ENCODE data around the gene TEKT1. TPM values are rescaled to one million over a fixed set of nuclear protein-coding genes. Genes with fewer than 3 reads are reported as not detected.

Gene TEKT1
- total RNA-seq, 1 experiment from 2014 or later = not detected

DNA sequence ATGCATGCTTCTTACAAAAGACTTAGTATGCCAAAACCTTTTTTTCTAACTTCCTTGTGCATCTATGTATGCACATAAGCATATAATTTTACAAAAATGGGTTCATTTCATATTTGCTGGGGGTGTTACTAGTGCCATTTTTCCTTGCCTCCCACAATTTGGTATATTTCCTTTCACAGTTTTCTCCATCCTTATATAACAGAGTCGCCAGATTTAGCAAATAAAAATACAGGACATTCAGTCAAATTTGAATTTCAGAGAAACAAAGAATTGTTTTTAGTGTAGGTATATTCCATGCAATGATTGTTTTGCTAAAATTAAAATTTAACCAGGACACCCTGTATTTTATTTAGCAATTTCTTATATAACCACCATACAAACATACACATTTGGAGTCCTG is 59.5 kb downstream of the TEKT1 start:
- Histone ChIP-seq H4K20me1 (ENCODE audit: low read length) (no peaks in the 10 kb centered on the region), H3F3A (ENCODE audit: low read length, unreplicated experiment) (no peaks in the 10 kb centered on the region), H3K9me2 (replicated peaks; ENCODE audit: low read length) (no peaks in the 10 kb centered on the region), H3K9me3 (ENCODE audit: low read length) (0 out of 2 replicates have a peak, but pooled peaks cover 3% of the 10 kb centered on the region), H3K4me1 (ENCODE audit: insufficient read depth, low read length) (no peaks in the 10 kb centered on the region), H3K4me2 (ENCODE audit: low read length) (no peak overlapping the region), H3K27ac (ENCODE audit: low read length) (no peak overlapping the region), H3K4me3 (ENCODE audit: low read length) (no peak overlapping the region), H3K36me3 (ENCODE audit: low read depth, low read length) (no peaks in the 10 kb centered on the region), H3K79me2 (ENCODE audit: low read length) (no peaks in the 10 kb centered on the region), H2AFZ (ENCODE audit: low read length) (no peak overlapping the region), H3K27me3 (ENCODE audit: low read length) (no peaks in the 10 kb centered on the region), H3K9ac (ENCODE audit: low read length) (no peak overlapping the region)
- no TSS peak for BruUV-seq (replicated peaks)
- ChIA-PET CTCF (interaction anchor here (0.6 kb wide), 1 partner anchor 25 kb away, joined by 3 read pairs; no protein-coding TSS in a partner anchor), POLR2A (ENCODE audit: unreplicated experiment) (no interaction called here)
- TF ChIP-seq, protein P1, sequence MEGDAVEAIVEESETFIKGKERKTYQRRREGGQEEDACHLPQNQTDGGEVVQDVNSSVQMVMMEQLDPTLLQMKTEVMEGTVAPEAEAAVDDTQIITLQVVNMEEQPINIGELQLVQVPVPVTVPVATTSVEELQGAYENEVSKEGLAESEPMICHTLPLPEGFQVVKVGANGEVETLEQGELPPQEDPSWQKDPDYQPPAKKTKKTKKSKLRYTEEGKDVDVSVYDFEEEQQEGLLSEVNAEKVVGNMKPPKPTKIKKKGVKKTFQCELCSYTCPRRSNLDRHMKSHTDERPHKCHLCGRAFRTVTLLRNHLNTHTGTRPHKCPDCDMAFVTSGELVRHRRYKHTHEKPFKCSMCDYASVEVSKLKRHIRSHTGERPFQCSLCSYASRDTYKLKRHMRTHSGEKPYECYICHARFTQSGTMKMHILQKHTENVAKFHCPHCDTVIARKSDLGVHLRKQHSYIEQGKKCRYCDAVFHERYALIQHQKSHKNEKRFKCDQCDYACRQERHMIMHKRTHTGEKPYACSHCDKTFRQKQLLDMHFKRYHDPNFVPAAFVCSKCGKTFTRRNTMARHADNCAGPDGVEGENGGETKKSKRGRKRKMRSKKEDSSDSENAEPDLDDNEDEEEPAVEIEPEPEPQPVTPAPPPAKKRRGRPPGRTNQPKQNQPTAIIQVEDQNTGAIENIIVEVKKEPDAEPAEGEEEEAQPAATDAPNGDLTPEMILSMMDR (conservative IDR thresholded peaks at IDR 0.05; ENCODE audit: low read depth, low read length) = no peak
- no peak for TF ChIP-seq EZH2phosphoT487 (IDR thresholded peaks at IDR 0.05; ENCODE audit: borderline replicate concordance, low read length)
- TF ChIP-seq EZH2 (IDR thresholded peaks at IDR 0.05; ENCODE audit: low read length, unreplicated experiment) = no peak
- DNase-seq (no peak), ATAC-seq (no peak)
- intact Hi-C loops (cut with micrococcal nuclease) = no loop called here

DNA sequence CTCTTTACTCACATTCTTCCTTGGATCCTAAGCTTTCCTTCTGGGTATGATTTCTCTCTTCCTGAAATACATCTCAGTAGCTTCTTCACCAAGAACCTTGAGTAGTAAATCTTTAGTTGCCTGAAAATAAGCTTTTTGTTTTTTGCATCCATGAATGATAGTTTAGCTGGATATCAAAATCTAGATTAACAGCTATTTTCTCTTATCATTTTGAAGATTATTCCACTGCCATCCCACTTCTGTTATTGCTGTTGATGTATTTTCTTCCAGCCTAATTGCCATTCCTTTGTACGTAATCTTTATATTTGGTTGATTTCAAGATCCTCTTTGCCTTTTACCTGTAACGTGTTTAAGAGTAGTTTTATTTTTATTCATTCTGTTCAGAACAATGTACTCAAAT is 63.1 kb downstream of the TEKT1 start:
- Histone ChIP-seq H3K9ac (ENCODE audit: low read length) (no peak overlapping the region), H3K79me2 (ENCODE audit: low read length) (no peaks in the 10 kb centered on the region), H3K4me3 (ENCODE audit: low read length) (no peak overlapping the region), H3K9me2 (replicated peaks; ENCODE audit: low read length) (no peaks in the 10 kb centered on the region), H3K27me3 (ENCODE audit: low read length) (no peaks in the 10 kb centered on the region), H3K9me3 (ENCODE audit: low read length) (0 out of 2 replicates have a peak, but pooled peaks cover 3% of the 10 kb centered on the region), H3K36me3 (ENCODE audit: low read depth, low read length) (no peaks in the 10 kb centered on the region), H4K20me1 (ENCODE audit: low read length) (no peaks in the 10 kb centered on the region), H3K27ac (ENCODE audit: low read length) (no peak overlapping the region), H3K4me2 (ENCODE audit: low read length) (no peak overlapping the region), H3F3A (ENCODE audit: low read length, unreplicated experiment) (no peaks in the 10 kb centered on the region), H3K4me1 (ENCODE audit: insufficient read depth, low read length) (no peaks in the 10 kb centered on the region), H2AFZ (ENCODE audit: low read length) (no peak overlapping the region)
- ChIA-PET POLR2A (ENCODE audit: unreplicated experiment) (interaction anchor here (0.6 kb wide), 1 partner anchor 26 kb away, joined by 3 read pairs; no protein-coding TSS in a partner anchor), CTCF (no interaction called here)
- TF ChIP-seq EZH2 (IDR thresholded peaks at IDR 0.05; ENCODE audit: low read length, unreplicated experiment) (no peak), EZH2phosphoT487 (IDR thresholded peaks at IDR 0.05; ENCODE audit: borderline replicate concordance, low read length) (no peak)
- TF ChIP-seq, protein P1 (conservative IDR thresholded peaks at IDR 0.05; ENCODE audit: low read depth, low read length) = no peak
- BruUV-seq (replicated peaks) = no TSS peak
- intact Hi-C loops (cut with micrococcal nuclease) = no loop called here
- no peak for ATAC-seq
- DNase-seq = no peak

DNA sequence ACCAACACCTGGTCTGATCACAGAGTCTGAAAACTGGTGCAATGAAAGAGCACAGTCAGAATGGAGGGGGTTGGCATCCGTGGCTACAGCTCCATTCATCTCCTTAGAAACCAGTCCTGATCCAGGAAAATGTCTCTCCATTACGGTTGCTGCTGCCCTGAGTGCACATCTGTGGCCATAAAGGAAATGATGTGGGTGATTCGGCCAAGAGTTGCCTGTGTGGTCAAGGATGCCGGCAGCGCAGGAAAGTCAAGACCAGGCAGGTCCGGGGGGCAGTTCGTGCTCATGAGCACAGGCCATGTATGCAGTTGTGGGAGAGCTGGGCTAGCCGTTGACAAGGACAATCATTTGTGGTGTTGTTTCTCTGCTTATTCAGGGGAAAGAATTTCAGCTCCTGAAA is 69.8 kb downstream of the TEKT1 start:
- Histone ChIP-seq H3K9me2 (replicated peaks; ENCODE audit: low read length) (no peaks in the 10 kb centered on the region), H4K20me1 (ENCODE audit: low read length) (no peaks in the 10 kb centered on the region), H3K4me3 (ENCODE audit: low read length) (no peak overlapping the region), H2AFZ (ENCODE audit: low read length) (no peak overlapping the region), H3K9ac (ENCODE audit: low read length) (no peak overlapping the region), H3K79me2 (ENCODE audit: low read length) (no peaks in the 10 kb centered on the region), H3K36me3 (ENCODE audit: low read depth, low read length) (no peaks in the 10 kb centered on the region), H3K27ac (ENCODE audit: low read length) (no peak overlapping the region), H3K4me1 (ENCODE audit: insufficient read depth, low read length) (no peaks in the 10 kb centered on the region), H3K27me3 (ENCODE audit: low read length) (no peaks in the 10 kb centered on the region), H3K4me2 (ENCODE audit: low read length) (no peak overlapping the region), H3K9me3 (ENCODE audit: low read length) (no peaks in the 10 kb centered on the region), H3F3A (ENCODE audit: low read length, unreplicated experiment) (no peaks in the 10 kb centered on the region)
- no TSS peak for BruUV-seq (replicated peaks)
- DNase-seq (no peak), ATAC-seq (no peak)
- POLR2A ChIA-PET (ENCODE audit: unreplicated experiment) = no interaction called here
- no peak for TF ChIP-seq EZH2phosphoT487 (IDR thresholded peaks at IDR 0.05; ENCODE audit: borderline replicate concordance, low read length)
- TF ChIP-seq, protein P1 (conservative IDR thresholded peaks at IDR 0.05; ENCODE audit: low read depth, low read length) = no peak
- TF ChIP-seq EZH2 (IDR thresholded peaks at IDR 0.05; ENCODE audit: low read length, unreplicated experiment) = no peak
- CTCF ChIA-PET = no interaction called here
- intact Hi-C loops (cut with micrococcal nuclease) = no loop called here
